GM19324 (cell line): ENCODE data around the gene CTAG1B.
"Not testable (repeated sequence)": the region's sequence is repeated elsewhere in the genome, so short reads cannot be mapped to it uniquely, and the experiment has no call there.

Experiments used
- ATAC-seq: cut with Tn5 transposase; IDR thresholded peaks from one replicate; pipeline ENCODE4 v1.9.1; 2021; ENCODE audit warnings: mild to moderate bottlenecking, moderate library complexity; ENCODE audit not compliant: unreplicated experiment, low FRiP score

Gene CTAG1B

DNA sequence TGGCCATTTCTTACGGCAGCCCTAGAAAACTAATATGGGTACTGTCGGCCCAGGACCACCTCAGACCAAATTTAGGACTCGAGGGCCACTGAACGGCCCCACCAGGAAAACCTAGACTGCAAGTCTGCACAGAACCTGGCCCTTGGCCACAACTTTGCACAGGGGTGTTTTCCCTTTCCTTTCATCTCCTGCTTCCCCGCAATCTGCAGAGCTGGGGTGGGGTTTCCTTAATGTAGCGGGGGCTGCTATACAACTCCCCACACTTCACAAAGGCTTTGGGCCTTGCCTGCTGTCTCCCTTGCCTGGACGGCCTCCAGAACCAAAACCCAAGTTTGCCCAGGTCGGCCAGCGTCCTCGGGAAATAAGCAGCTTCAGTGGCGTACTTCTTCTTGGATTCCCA is 11.9 kb upstream of the CTAG1B start:
- ATAC-seq, result not testable (repeated sequence)

- not testable (repeated sequence) for ATAC-seq
Observed at GRCh38 chrX:154628960-154629359, 9.9 kb upstream of the CTAG1B start.

DNA sequence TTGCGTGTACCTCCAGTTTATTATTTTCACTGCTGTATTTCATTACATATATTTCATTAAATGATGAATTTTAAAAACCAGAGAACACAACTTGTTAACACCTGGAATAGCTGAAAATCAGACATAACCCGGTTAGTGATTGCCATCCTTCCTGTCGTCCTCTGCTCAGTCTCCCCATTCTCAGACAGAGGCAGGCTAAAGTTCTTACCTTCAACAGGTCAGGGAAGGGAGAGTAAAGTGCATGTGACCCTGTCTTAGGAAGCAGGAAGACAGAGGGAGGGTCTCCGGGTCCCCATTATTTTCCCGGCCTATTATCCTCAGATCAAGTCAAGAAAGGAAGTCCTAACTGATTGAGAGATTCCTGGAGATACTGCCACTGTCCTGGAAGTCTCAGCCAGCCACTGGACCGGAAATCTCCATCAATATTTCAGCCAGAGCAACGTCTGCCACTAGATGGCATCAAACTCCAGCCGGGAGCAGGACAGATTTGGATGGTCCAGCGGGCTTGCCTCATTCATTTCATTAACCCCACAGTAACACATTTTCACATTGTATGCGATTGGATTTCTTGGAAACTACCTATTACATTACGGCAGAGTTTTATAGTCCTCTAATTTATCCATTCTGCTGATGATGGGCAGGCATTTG is 1.8 kb upstream of the CTAG1B start:
- not testable (repeated sequence) for ATAC-seq

GRCh38 chrX:154613586-154613985 is 5.5 kb downstream of the CTAG1B start:
- not testable (repeated sequence) for ATAC-seq

- not testable (repeated sequence) for ATAC-seq
Observed at GRCh38 chrX:154611146-154611545, 7.9 kb downstream of the CTAG1B start.

GRCh38 chrX:154608823-154609222 is 10.3 kb downstream of the CTAG1B start:
- ATAC-seq, result not testable (repeated sequence)

GRCh38 chrX:154607976-154608375 is 11.1 kb downstream of the CTAG1B start:
- ATAC-seq, result not testable (repeated sequence)

DNA sequence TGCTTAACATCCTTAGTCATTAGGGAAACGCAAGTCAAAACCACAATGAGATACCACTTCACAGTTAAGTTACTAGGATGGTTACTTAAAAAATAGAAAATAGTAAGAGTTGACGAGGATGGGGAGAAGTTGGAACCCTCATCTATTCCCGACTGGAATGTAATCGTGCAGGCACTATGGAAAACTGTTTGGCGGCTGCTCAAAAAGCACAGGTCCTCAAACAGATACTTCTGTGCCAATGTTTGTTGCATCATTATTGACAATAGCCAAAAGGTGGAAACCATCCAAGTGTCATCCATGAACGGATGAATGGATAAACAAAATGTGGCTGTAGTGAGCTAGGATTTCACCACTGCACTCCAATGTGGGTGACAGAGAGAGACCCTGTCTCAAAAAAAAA is 11.7 kb downstream of the CTAG1B start:
- ATAC-seq, result no peak

DNA sequence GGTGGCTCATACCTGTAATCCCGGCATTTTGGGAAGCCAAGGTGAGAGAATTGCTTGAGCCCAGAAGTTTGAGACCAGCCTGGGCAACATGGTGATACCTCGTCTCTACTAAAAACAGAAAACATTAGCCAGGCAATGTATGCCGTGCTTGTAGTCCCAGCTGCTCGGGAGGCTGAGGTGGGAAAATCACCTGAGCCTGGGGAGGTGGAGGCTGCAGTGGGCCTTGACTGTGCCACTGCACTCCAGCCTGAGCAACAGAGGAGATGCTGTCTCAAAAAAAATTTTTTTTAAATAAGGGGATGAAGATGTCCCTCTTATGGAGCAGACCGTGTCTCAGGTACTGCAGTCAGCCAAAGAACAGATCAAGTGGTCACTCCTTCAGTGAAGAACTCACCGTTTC is 13.5 kb downstream of the CTAG1B start:
- ATAC-seq, result no peak

GRCh38 chrX:154603438-154604430 is 15.3 kb downstream of the CTAG1B start:
- no peak for ATAC-seq

GRCh38 chrX:154602766-154603437 is 16.2 kb downstream of the CTAG1B start:
- ATAC-seq, result no peak

- ATAC-seq, result no peak
Observed at GRCh38 chrX:154602226-154602625, 16.9 kb downstream of the CTAG1B start.

GRCh38 chrX:154600759-154601374 is 18.2 kb downstream of the CTAG1B start:
- ATAC-seq, result no peak

- ATAC-seq, result no peak
Observed at GRCh38 chrX:154599531-154599930, 19.6 kb downstream of the CTAG1B start.

DNA sequence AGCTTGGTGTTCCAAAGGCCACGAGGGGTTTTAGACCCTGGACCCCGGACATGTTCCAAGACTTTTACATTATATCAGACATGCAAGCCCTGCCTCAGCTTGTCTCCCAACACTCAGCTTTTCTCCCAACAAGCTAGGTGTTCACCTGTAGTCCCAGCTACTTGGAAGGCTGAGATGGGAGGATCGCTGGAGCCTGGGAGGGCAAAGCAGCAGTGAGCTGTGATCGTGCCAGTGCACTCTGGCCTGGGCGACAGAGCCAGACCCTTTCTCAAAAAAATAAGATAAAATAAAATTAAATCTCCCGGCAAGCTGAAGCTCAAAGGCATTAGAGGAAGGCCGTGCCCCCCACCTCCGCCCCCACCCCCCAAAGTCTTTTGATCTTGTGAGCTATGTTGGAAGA is 20.4 kb downstream of the CTAG1B start:
- ATAC-seq, result no peak

GRCh38 chrX:154597221-154597620 is 21.9 kb downstream of the CTAG1B start:
- no peak for ATAC-seq

DNA sequence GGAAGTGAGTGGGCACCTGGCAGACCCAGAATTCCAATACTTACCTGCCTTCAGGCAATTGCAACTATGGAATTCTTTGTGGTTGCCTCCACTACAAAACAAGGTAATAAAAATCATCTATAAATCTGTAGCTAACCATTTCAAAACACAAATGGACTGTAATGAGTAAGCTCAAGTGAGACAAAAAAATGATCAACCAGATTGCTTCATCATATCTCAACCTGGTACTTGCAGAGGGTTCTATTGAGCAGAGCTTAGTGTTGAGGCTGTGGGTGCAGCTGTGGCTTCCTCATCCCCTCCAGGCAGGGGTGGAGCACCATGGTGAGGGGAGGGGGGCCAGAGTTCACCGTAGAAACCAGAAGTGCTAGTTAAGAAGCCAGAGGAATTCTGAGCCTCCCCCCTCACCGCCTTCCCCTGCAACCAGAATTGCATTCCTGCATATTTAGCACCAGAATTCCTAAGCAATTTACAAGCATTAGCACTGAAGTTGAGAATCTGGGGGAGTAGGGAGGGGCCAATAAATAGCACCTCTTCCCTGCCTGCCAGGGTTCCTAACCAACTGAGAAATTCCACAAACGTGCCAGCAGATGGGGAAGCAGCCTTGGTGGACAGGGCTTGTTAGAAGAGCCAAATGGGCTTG is 22.7 kb downstream of the CTAG1B start:
- ATAC-seq, result no peak

DNA sequence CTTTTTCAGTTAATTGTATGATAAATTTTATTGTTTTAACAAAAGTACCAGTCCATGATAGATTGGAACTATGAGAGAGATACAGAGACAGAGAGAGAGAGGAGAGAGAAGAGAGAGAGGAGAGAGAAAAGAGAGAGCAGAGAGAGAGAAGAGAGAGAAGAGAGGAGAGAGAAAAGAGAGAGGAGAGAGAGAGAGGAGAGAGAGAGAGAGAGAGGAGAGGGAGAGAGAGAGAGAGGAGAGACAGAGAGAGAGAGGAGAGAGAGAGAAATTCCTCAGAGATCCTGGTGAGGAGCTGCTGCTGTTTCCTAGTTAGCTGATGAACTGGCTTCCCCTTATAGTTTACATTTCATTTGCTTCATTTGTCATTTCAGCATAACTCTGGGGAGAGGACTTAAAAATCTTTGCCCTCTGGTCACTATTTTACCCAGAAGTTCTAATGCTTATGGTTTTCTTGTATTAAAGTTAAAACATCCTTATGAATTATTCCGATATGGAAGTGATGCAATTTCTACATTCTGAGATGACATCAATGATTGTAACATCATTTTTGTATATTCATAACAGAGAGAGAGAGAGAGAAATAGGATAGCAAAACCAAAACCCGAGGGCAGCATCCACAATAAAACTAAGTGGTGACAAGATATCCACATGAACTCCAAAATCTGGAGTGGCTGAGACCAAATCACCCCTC is 23.4 kb downstream of the CTAG1B start:
- no peak for ATAC-seq

GRCh38 chrX:154594491-154594890 is 24.6 kb downstream of the CTAG1B start:
- ATAC-seq, result no peak

GRCh38 chrX:154593201-154593600 is 25.9 kb downstream of the CTAG1B start:
- no peak for ATAC-seq
